Activated CD8-positive, alpha-beta T cell treated with anti-CD3 and anti-CD28 coated beads for 36 hours (primary cell): ENCODE data around the gene PMEPA1. TPM values are rescaled to one million over a fixed set of nuclear protein-coding genes. Genes with fewer than 3 reads are reported as not detected.

ENCODE experiments used
- ATAC-seq: fragments of 200-7000 bp; cut with Tn5 transposase; one replicate; pipeline ENCODE4 v1.10.0; 2021; ENCODE audit warnings: mild to moderate bottlenecking, moderate library complexity
- CTCF ChIA-PET: fragments of 350-600 bp; sonication (Branson Sonifier 250); formaldehyde crosslinking; loops from one replicate; lab custom pipeline; 2021; ENCODE audit warnings: antibody characterized with exemption; lab: Charles Lee
- POLR2A ChIA-PET: fragments of 350-600 bp; sonication (Branson Sonifier 250); formaldehyde crosslinking; loops from one replicate; lab custom pipeline; 2021; ENCODE audit warnings: antibody characterized with exemption; lab: Charles Lee
- DNase-seq: peaks from one replicate; pipeline ENCODE4 v3.0.0-alpha.2; 2020
- H3K27ac Mint-ChIP-seq: one replicate; pipeline ENCODE4 v1.8.0; 2021; ENCODE audit warnings: mild to moderate bottlenecking, mixed read lengths
- H3K27me3 Mint-ChIP-seq: one replicate; pipeline ENCODE4 v1.8.0; 2021; ENCODE audit warnings: mixed read lengths
- H3K36me3 Mint-ChIP-seq: one replicate; pipeline ENCODE4 v1.8.0; 2021; ENCODE audit warnings: low read depth, mixed read lengths
- H3K4me1 Mint-ChIP-seq: one replicate; pipeline ENCODE4 v1.8.0; 2021; ENCODE audit warnings: low read depth, mixed read lengths
- H3K4me3 Mint-ChIP-seq: one replicate; pipeline ENCODE4 v1.8.0; 2021; ENCODE audit warnings: mild to moderate bottlenecking, moderate library complexity, mixed read lengths
- H3K9me3 Mint-ChIP-seq: one replicate; pipeline ENCODE4 v1.8.0; 2021; ENCODE audit warnings: mixed read lengths
- intact Hi-C: fragments of 100-400 bp; cut with micrococcal nuclease; formaldehyde crosslinking; loops from one replicate; pipeline ENCODE4 v1.10.0; 2022
- total RNA-seq, 2 experiments: library from RNA; stranded (reverse); gene quantifications; one replicate each; pipeline ENCODE4 v1.2.3, GENCODE V29; 2021
- TF ChIP-seq, protein P1 (sequence below): fragments of 200-600 bp; IDR thresholded peaks from one replicate; pipeline ENCODE4 v1.8.0; 2022; ENCODE audit warnings: antibody characterized with exemption, mild to moderate bottlenecking

The PMEPA1 gene
- total RNA-seq, 2 experiments from 2014 or later: 1.7 to 2.0 TPM

DNA sequence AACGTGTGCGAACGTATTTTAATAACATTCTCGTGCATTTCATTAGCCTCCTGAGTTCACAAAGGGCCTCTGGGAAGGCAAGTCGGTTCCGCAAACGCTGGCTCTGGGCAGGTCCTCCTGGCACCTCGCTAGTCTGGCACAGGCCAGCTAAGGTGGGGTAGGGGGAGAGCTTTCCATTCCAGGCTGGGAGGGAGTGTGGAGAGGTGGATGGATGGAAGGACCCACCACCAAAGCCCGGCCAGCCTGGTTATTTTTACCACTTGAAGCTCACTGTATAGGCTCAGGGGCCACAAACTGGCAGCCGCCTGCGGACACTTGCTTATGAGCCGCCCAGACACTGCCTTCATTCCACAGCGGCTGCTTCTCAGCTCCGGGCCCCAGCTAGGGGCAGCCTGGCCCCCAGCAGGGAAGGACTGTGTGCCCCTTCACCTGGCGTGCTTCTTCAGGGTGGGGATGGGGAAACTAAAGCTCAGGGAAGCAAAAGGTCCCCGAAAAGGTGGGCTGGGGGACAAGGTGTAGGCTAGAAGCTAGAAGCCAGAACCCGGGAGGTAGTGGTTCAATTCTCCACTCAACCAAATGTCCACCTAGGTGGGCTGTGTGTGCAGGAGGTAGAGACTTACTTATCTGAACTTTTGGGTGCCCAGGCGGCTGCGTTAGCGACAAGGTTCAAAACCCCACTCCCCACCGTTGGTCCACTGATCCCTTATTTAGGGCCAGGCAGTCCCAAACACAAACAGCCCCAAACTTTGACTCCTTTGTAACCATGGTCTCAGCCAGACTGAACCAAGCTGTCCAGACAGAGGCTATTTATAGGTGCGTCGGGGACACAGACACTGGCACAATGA, 1.7 kb downstream of the PMEPA1 start:
- intact Hi-C loops: no loop called here
- Mint-ChIP-seq H3K4me3 (peak overlapping the region; percentile 79), H3K27ac (peak overlapping the region; percentile 45), H3K9me3 (no peaks in the 10 kb centered on the region), H3K27me3 (peaks cover 12% of the 10 kb centered on the region), H3K36me3 (no peaks in the 10 kb centered on the region), H3K4me1 (peaks cover 16% of the 10 kb centered on the region)
- ATAC-seq (no peak), DNase-seq (no peak)
- ChIA-PET POLR2A (interaction anchor here (5.0 kb wide), 1 partner anchor 9 kb away, joined by 24 read pairs; no protein-coding TSS in a partner anchor), CTCF (interaction anchor here (1.1 kb wide), 1 partner anchor 10 kb away, joined by 4 read pairs; no protein-coding TSS in a partner anchor)
- TF ChIP-seq, protein P1, sequence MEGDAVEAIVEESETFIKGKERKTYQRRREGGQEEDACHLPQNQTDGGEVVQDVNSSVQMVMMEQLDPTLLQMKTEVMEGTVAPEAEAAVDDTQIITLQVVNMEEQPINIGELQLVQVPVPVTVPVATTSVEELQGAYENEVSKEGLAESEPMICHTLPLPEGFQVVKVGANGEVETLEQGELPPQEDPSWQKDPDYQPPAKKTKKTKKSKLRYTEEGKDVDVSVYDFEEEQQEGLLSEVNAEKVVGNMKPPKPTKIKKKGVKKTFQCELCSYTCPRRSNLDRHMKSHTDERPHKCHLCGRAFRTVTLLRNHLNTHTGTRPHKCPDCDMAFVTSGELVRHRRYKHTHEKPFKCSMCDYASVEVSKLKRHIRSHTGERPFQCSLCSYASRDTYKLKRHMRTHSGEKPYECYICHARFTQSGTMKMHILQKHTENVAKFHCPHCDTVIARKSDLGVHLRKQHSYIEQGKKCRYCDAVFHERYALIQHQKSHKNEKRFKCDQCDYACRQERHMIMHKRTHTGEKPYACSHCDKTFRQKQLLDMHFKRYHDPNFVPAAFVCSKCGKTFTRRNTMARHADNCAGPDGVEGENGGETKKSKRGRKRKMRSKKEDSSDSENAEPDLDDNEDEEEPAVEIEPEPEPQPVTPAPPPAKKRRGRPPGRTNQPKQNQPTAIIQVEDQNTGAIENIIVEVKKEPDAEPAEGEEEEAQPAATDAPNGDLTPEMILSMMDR: no peak

DNA sequence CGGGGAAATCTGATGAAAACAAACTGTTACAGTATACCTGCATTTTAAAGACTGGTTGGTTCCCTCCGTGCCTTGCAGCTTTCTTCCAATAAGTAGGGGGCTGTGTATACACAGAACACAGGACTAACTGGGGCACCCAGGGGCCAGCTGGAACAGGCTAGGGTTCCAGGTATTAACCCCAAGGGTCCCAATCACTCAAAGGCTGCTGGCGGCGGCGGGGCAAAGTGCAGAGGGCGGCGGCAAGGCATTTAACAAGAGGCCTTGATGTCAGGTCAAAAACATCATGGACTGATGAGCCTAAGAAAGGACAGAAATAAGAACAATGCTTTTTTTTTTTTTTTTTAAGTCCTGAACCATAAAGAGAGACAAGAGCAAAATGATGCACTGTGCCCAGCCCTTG, 2.5 kb downstream of the PMEPA1 start:
- intact Hi-C loops: no loop called here
- Mint-ChIP-seq H3K27me3 (peaks cover 12% of the 10 kb centered on the region), H3K4me1 (peaks cover 15% of the 10 kb centered on the region), H3K27ac (no peak overlapping the region), H3K4me3 (peak overlapping the region; percentile 26), H3K9me3 (no peaks in the 10 kb centered on the region), H3K36me3 (no peaks in the 10 kb centered on the region)
- no peak for ATAC-seq
- ChIA-PET POLR2A (interaction anchor here (5.0 kb wide), 1 partner anchor 9 kb away, joined by 24 read pairs; no protein-coding TSS in a partner anchor), CTCF (no interaction called here)
- no peak for DNase-seq
- TF ChIP-seq, protein P1: no peak

DNA sequence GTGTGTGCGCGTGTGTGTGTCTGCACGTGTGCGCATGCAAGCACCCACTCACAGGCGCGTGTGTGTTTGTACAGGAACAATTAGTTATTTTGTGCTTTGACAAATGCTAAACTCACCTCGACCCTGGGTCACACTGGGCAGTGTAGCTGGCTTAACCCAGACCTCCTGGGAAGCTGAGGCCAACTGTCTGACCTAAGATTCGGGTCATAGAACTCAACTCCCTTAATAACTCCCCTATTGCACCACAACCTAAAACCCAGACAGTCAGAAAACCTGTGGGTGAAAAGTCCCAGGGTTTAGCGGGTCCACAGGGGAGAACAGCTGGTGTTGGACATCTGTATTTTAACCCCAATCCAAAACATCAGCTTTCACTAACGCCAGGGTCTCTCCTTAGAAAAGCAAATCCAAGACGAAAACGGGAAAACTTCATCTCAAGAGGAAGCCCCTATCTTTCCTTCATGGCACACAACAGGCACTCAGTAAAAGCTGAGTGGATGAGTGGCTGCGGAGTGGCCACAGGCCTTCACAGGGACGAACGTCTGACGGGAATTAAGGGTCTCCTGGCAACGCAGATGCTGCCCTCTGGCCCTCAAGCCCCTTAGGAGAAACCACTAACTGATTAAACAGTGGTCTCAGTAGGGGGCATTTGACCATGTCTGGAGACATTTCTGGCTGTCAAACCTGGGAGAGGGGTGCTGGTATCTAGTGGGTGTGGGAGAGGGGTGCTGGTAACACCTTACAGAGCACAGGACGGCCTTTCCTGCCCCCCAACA, 4.5 kb downstream of the PMEPA1 start:
- intact Hi-C loops: no loop called here

DNA sequence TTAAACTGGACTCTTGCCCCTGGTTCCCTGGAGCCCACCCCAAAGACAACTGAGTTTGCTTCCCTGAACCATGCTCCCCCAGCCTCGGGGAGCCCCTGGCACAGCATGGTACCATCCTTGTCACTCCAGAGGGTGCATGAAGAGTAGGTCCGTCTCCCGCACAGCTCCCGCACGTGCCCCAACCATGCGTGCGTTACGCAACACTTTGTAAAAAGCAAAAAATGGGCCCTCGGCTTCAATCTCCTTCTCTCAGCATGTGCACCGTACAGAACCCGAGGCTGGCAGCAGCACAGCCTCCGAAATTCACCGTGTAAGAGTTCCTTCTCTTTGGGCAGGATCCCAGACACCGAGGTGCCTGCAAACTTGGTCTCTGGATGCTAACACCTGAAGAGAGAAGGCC, 5.6 kb downstream of the PMEPA1 start:
- intact Hi-C loops: no loop called here
- no peak for DNase-seq
- ChIA-PET CTCF (no interaction called here), POLR2A (no interaction called here)
- Mint-ChIP-seq H3K36me3 (no peaks in the 10 kb centered on the region), H3K27ac (no peak overlapping the region), H3K27me3 (peaks cover 12% of the 10 kb centered on the region), H3K9me3 (no peaks in the 10 kb centered on the region), H3K4me1 (peaks cover 21% of the 10 kb centered on the region), H3K4me3 (no peak overlapping the region)
- no peak for ATAC-seq
- TF ChIP-seq, protein P1: no peak

More for the DNA sequence above, 4.5 kb downstream of the PMEPA1 start:
- peaks cover 12% of the 10 kb centered on the region for H3K27me3 Mint-ChIP-seq
- CTCF ChIA-PET: interaction anchor here (0.6 kb wide), 1 partner anchor 81 kb away, joined by 3 read pairs; no protein-coding TSS in a partner anchor
- no peak for ATAC-seq
- TF ChIP-seq, protein P1: no peak
- H3K36me3 Mint-ChIP-seq: no peaks in the 10 kb centered on the region
- H3K4me1 Mint-ChIP-seq: peaks cover 17% of the 10 kb centered on the region
- no peak overlapping the region for H3K27ac Mint-ChIP-seq
- no peaks in the 10 kb centered on the region for H3K9me3 Mint-ChIP-seq
- POLR2A ChIA-PET: interaction anchor here (0.7 to 1.4 kb wide), 2 partner anchors 85 to 86 kb away, joined by 3 read pairs; no protein-coding TSS in a partner anchor
- no peak overlapping the region for H3K4me3 Mint-ChIP-seq
- DNase-seq: no peak
